Measurements from ENCODE around the gene TMC8.

The TMC8 gene

GRCh38 chr17:78105551-78105950 is 25.0 kb upstream of the TMC8 start:
- Mint-ChIP-seq H3K4me3 (no peak overlapping the region), H3K36me3 (no peaks in the 10 kb centered on the region), H3K27me3 (no peaks in the 10 kb centered on the region), H3K27ac (no peak overlapping the region), H3K9me3 (no peaks in the 10 kb centered on the region), H3K4me1 (peaks cover 15% of the 10 kb centered on the region)

- Mint-ChIP-seq H3K4me1 (peaks cover 18% of the 10 kb centered on the region), H3K27ac (no peak overlapping the region), H3K9me3 (no peaks in the 10 kb centered on the region), H3K36me3 (no peaks in the 10 kb centered on the region), H3K27me3 (no peaks in the 10 kb centered on the region), H3K4me3 (no peak overlapping the region)
Measured at GRCh38 chr17:78106211-78106610, 24.4 kb upstream of the TMC8 start.

GRCh38 chr17:78107457-78107856 is 23.1 kb upstream of the TMC8 start:
- H3K4me3 Mint-ChIP-seq, result peak overlapping the region; percentile 26
- H3K4me1 Mint-ChIP-seq, result peaks cover 20% of the 10 kb centered on the region

GRCh38 chr17:78107976-78108725 is 22.4 kb upstream of the TMC8 start:
- Mint-ChIP-seq H3K36me3 (peaks cover 2% of the 10 kb centered on the region), H3K4me1 (peaks cover 24% of the 10 kb centered on the region), H3K9me3 (no peaks in the 10 kb centered on the region), H3K27ac (no peak overlapping the region), H3K4me3 (no peak overlapping the region), H3K27me3 (no peaks in the 10 kb centered on the region)

More at GRCh38 chr17:78107457-78107856, 23.1 kb upstream of the TMC8 start:
- H3K36me3 Mint-ChIP-seq, result peaks cover under 1% of the 10 kb centered on the region
- H3K9me3 Mint-ChIP-seq, result no peaks in the 10 kb centered on the region
- peak overlapping the region; percentile 76 for H3K27ac Mint-ChIP-seq
- H3K27me3 Mint-ChIP-seq, result no peaks in the 10 kb centered on the region

GRCh38 chr17:78108726-78109488 is 21.7 kb upstream of the TMC8 start:
- no peak overlapping the region for H3K27ac Mint-ChIP-seq
- H3K4me3 Mint-ChIP-seq, result no peak overlapping the region
- peaks cover 31% of the 10 kb centered on the region for H3K4me1 Mint-ChIP-seq
- H3K27me3 Mint-ChIP-seq, result no peaks in the 10 kb centered on the region
- H3K9me3 Mint-ChIP-seq, result no peaks in the 10 kb centered on the region
- peaks cover 2% of the 10 kb centered on the region for H3K36me3 Mint-ChIP-seq

- Mint-ChIP-seq H3K36me3 (peaks cover 2% of the 10 kb centered on the region), H3K27me3 (no peaks in the 10 kb centered on the region), H3K4me3 (no peak overlapping the region), H3K4me1 (peaks cover 36% of the 10 kb centered on the region), H3K27ac (no peak overlapping the region), H3K9me3 (no peaks in the 10 kb centered on the region)
Measured at GRCh38 chr17:78109489-78109761, 21.1 kb upstream of the TMC8 start.

GRCh38 chr17:78110363-78111015 is 20.1 kb upstream of the TMC8 start:
- H3K27ac Mint-ChIP-seq, result peak overlapping the region; percentile 76
- no peaks in the 10 kb centered on the region for H3K27me3 Mint-ChIP-seq
- H3K4me1 Mint-ChIP-seq, result peaks cover 43% of the 10 kb centered on the region
- no peaks in the 10 kb centered on the region for H3K9me3 Mint-ChIP-seq
- H3K36me3 Mint-ChIP-seq, result peaks cover 2% of the 10 kb centered on the region
- no peak overlapping the region for H3K4me3 Mint-ChIP-seq

- peaks cover 2% of the 10 kb centered on the region for H3K36me3 Mint-ChIP-seq
- H3K27me3 Mint-ChIP-seq, result no peaks in the 10 kb centered on the region
- H3K4me1 Mint-ChIP-seq, result peaks cover 43% of the 10 kb centered on the region
- H3K9me3 Mint-ChIP-seq, result no peaks in the 10 kb centered on the region
- no peak overlapping the region for H3K4me3 Mint-ChIP-seq
- no peak overlapping the region for H3K27ac Mint-ChIP-seq
Measured at GRCh38 chr17:78111016-78111726, 19.4 kb upstream of the TMC8 start.

GRCh38 chr17:78111727-78112517 is 18.6 kb upstream of the TMC8 start:
- no peaks in the 10 kb centered on the region for H3K9me3 Mint-ChIP-seq
- H3K36me3 Mint-ChIP-seq, result peaks cover 2% of the 10 kb centered on the region
- no peaks in the 10 kb centered on the region for H3K27me3 Mint-ChIP-seq
- H3K4me1 Mint-ChIP-seq, result peaks cover 43% of the 10 kb centered on the region
- H3K27ac Mint-ChIP-seq, result no peak overlapping the region
- no peak overlapping the region for H3K4me3 Mint-ChIP-seq

- Mint-ChIP-seq H3K4me1 (peaks cover 38% of the 10 kb centered on the region), H3K27me3 (no peaks in the 10 kb centered on the region), H3K4me3 (no peak overlapping the region), H3K9me3 (no peaks in the 10 kb centered on the region), H3K36me3 (peaks cover 2% of the 10 kb centered on the region), H3K27ac (peak overlapping the region; percentile 79)
Measured at GRCh38 chr17:78112518-78113471, 17.8 kb upstream of the TMC8 start.

GRCh38 chr17:78113804-78114785 is 16.5 kb upstream of the TMC8 start:
- peaks cover 38% of the 10 kb centered on the region for H3K4me1 Mint-ChIP-seq
- no peaks in the 10 kb centered on the region for H3K9me3 Mint-ChIP-seq
- peaks cover 2% of the 10 kb centered on the region for H3K36me3 Mint-ChIP-seq
- peak overlapping the region; percentile 11 for H3K4me3 Mint-ChIP-seq
- H3K27ac Mint-ChIP-seq, result peak overlapping the region; percentile 67
- no peaks in the 10 kb centered on the region for H3K27me3 Mint-ChIP-seq

- Mint-ChIP-seq H3K4me3 (no peak overlapping the region), H3K4me1 (peaks cover 38% of the 10 kb centered on the region), H3K36me3 (peaks cover 2% of the 10 kb centered on the region), H3K27me3 (no peaks in the 10 kb centered on the region), H3K9me3 (no peaks in the 10 kb centered on the region), H3K27ac (no peak overlapping the region)
Measured at GRCh38 chr17:78114831-78115723, 15.5 kb upstream of the TMC8 start.

All from activated naive CD4-positive, alpha-beta T cell treated with anti-CD3 and anti-CD28 coated beads, Interleukin-2, amount 50 U/mL, for 24 hours (primary cell).